NCI-H1436 (cell line): ENCODE data around the gene ZBTB8OS.
"Not testable (repeated sequence)": the region's sequence is repeated elsewhere in the genome, so short reads cannot be mapped to it uniquely, and the experiment has no call there.

ENCODE experiments used
- DNase-seq: peaks from one replicate; lab custom pipeline; 2025; lab: John Stamatoyannopoulos, UW

Gene ZBTB8OS

GRCh38 chr1:32650752-32651460, 556 bp upstream of the ZBTB8OS start, which contains the start of gene RBBP4:
TSS of gene RBBP4 (plus strand) at chr1:32651208. CDS start at chr1:32651307, 99 bp downstream.
- peak; percentile 97 for DNase-seq

- no peak for DNase-seq
Measured at GRCh38 chr1:32647308-32648134, 2.8 kb downstream of the ZBTB8OS start.

GRCh38 chr1:32644426-32644825, 5.9 kb downstream of the ZBTB8OS start:
- no peak for DNase-seq

GRCh38 chr1:32642292-32642827, 8.0 kb downstream of the ZBTB8OS start:
- not testable (repeated sequence) for DNase-seq

GRCh38 chr1:32639489-32640075, 10.8 kb downstream of the ZBTB8OS start:
- no peak for DNase-seq

- no peak for DNase-seq
Measured at GRCh38 chr1:32636914-32637645, 13.3 kb downstream of the ZBTB8OS start.

- no peak for DNase-seq
Measured at GRCh38 chr1:32635508-32636277, 14.7 kb downstream of the ZBTB8OS start.

GRCh38 chr1:32632829-32633228, 17.5 kb downstream of the ZBTB8OS start:
- DNase-seq, result no peak

- not testable (repeated sequence) for DNase-seq
Measured at GRCh38 chr1:32630173-32630572, 20.2 kb downstream of the ZBTB8OS start.

GRCh38 chr1:32627596-32628162, 22.7 kb downstream of the ZBTB8OS start:
- no peak for DNase-seq

GRCh38 chr1:32626176-32626575, 24.2 kb downstream of the ZBTB8OS start:
- no peak for DNase-seq

- no peak for DNase-seq
Measured at GRCh38 chr1:32623775-32624174, 26.6 kb downstream of the ZBTB8OS start.

GRCh38 chr1:32622806-32623681, 27.3 kb downstream of the ZBTB8OS start:
- no peak for DNase-seq

- no peak for DNase-seq
Measured at GRCh38 chr1:32622205-32622604, 28.1 kb downstream of the ZBTB8OS start.

GRCh38 chr1:32619701-32620485, 30.5 kb downstream of the ZBTB8OS start:
- DNase-seq, result no peak

GRCh38 chr1:32618673-32619221, 31.6 kb downstream of the ZBTB8OS start:
- no peak for DNase-seq

- DNase-seq, result no peak
Measured at GRCh38 chr1:32613472-32613871, 36.9 kb downstream of the ZBTB8OS start.

- peak; percentile 90 for DNase-seq
Measured at GRCh38 chr1:32612189-32612881, 38.0 kb downstream of the ZBTB8OS start.
